GM18951 (cell line): ENCODE data around the gene SUSD4.

Source experiments
- POLR2A ChIP-seq: IDR thresholded peaks from 4 replicates; pipeline ENCODE4 v1.6.1; 2011; ENCODE audit warnings: mild to moderate bottlenecking; ENCODE audit not compliant: insufficient read length, insufficient read depth; ENCODE audit errors: extremely low read depth
- in situ Hi-C: fragments of 300-500 bp; cut with MboI; formaldehyde crosslinking; loops from one replicate; pipeline ENCODE4 v1.12.0; 2022; ENCODE audit warnings: low sequenced_read_pairs, mixed read lengths, inconsistent platforms; ENCODE audit not compliant: unreplicated experiment

The SUSD4 gene

GRCh38 chr1:223330466-223330865, 33.5 kb downstream of the SUSD4 start:
- in situ Hi-C loops, result no loop called here
- TF ChIP-seq POLR2A, result no peak

GRCh38 chr1:223329664-223330415, 34.1 kb downstream of the SUSD4 start:
- TF ChIP-seq POLR2A, result no peak
- in situ Hi-C loops, result no loop called here

- in situ Hi-C loops, result no loop called here
- TF ChIP-seq POLR2A, result no peak
These were observed 34.7 kb downstream of the SUSD4 start for GRCh38 chr1:223329252-223329651.

- in situ Hi-C loops, result no loop called here
- no peak for TF ChIP-seq POLR2A
These were observed 35.4 kb downstream of the SUSD4 start for GRCh38 chr1:223328566-223328965.

- in situ Hi-C loops, result no loop called here
- TF ChIP-seq POLR2A, result no peak
These were observed 37.2 kb downstream of the SUSD4 start for GRCh38 chr1:223326776-223327175.

GRCh38 chr1:223323491-223324484, 40.2 kb downstream of the SUSD4 start:
- in situ Hi-C loops, result no loop called here
- TF ChIP-seq POLR2A, result no peak

GRCh38 chr1:223322868-223323267, 41.1 kb downstream of the SUSD4 start:
- no peak for TF ChIP-seq POLR2A
- in situ Hi-C loops, result no loop called here

- in situ Hi-C loops, result no loop called here
These were observed 43.0 kb downstream of the SUSD4 start for GRCh38 chr1:223320959-223321358.

GRCh38 chr1:223319905-223320580, 43.9 kb downstream of the SUSD4 start:
- TF ChIP-seq POLR2A, result no peak
- in situ Hi-C loops, result no loop called here

More at GRCh38 chr1:223320959-223321358, 43.0 kb downstream of the SUSD4 start:
- no peak for TF ChIP-seq POLR2A

GRCh38 chr1:223319398-223319797, 44.6 kb downstream of the SUSD4 start:
- no peak for TF ChIP-seq POLR2A
- in situ Hi-C loops, result no loop called here

GRCh38 chr1:223316082-223316481, 47.9 kb downstream of the SUSD4 start:
- TF ChIP-seq POLR2A, result no peak
- in situ Hi-C loops, result no loop called here

GRCh38 chr1:223315665-223316064, 48.3 kb downstream of the SUSD4 start:
- TF ChIP-seq POLR2A, result no peak
- in situ Hi-C loops, result no loop called here

- no peak for TF ChIP-seq POLR2A
- in situ Hi-C loops, result no loop called here
These were observed 50.6 kb downstream of the SUSD4 start for GRCh38 chr1:223313415-223313754.
